Activated naive CD8-positive, alpha-beta T cell treated with anti-CD3 and anti-CD28 coated beads, Interleukin-2, amount 50 U/mL, for 24 hours (primary cell): Measurements from ENCODE around the gene POLG2.
A peak's percentile ranks its signal among the peaks of the same experiment; 100 is the strongest.

Source experiments
- ATAC-seq: fragments of 150-1000 bp; cut with Tn5 transposase; one replicate; pipeline ENCODE4 v1.10.0; 2021
- DNase-seq: peaks from one replicate; pipeline ENCODE4 v3.0.0; 2021
- H3K27ac Mint-ChIP-seq: one replicate; pipeline ENCODE4 v1.8.0; 2021; ENCODE audit warnings: mild to moderate bottlenecking, mixed read lengths
- H3K27me3 Mint-ChIP-seq: one replicate; pipeline ENCODE4 v1.8.0; 2021; ENCODE audit warnings: mixed read lengths
- H3K36me3 Mint-ChIP-seq: one replicate; pipeline ENCODE4 v1.8.0; 2021; ENCODE audit warnings: low read depth, mixed read lengths
- H3K4me1 Mint-ChIP-seq: one replicate; pipeline ENCODE4 v1.8.0; 2021; ENCODE audit warnings: mixed read lengths
- H3K4me3 Mint-ChIP-seq: one replicate; pipeline ENCODE4 v1.8.0; 2021; ENCODE audit warnings: mild to moderate bottlenecking, moderate library complexity, mixed read lengths
- H3K9me3 Mint-ChIP-seq: one replicate; pipeline ENCODE4 v1.8.0; 2021; ENCODE audit warnings: mixed read lengths

The POLG2 gene

GRCh38 chr17:64496786-64497564 is at the start of gene POLG2:
Gene POLG2 (minus strand): TSS chr17:64497054. CDS start chr17:64496968, 86 bp downstream.
- Mint-ChIP-seq H3K27me3 (peaks cover 2% of the 10 kb centered on the region), H3K4me3 (peak within 1 kb of the TSS; percentile 100), H3K4me1 (peaks cover 83% of the 10 kb centered on the region), H3K27ac (peak within 1 kb of the TSS; percentile 100), H3K36me3 (peaks cover 71% of the 10 kb centered on the region), H3K9me3 (no peaks in the 10 kb centered on the region)
- DNase-seq = peak; percentile 96
- peak; percentile 82 for ATAC-seq

- no peaks in the 10 kb centered on the region for H3K9me3 Mint-ChIP-seq
- no peak for ATAC-seq
- no peak overlapping the region for H3K27ac Mint-ChIP-seq
- no peaks in the 10 kb centered on the region for H3K27me3 Mint-ChIP-seq
- H3K4me1 Mint-ChIP-seq = no peaks in the 10 kb centered on the region
- H3K4me3 Mint-ChIP-seq = no peak overlapping the region
- no peak for DNase-seq
- H3K36me3 Mint-ChIP-seq = peaks cover 4% of the 10 kb centered on the region
Observed at GRCh38 chr17:64544742-64545141, 47.9 kb upstream of the POLG2 start.

GRCh38 chr17:64540118-64540776 is 43.4 kb upstream of the POLG2 start:
- H3K36me3 Mint-ChIP-seq = peaks cover 20% of the 10 kb centered on the region
- H3K4me1 Mint-ChIP-seq = peaks cover 2% of the 10 kb centered on the region
- no peak overlapping the region for H3K27ac Mint-ChIP-seq
- no peaks in the 10 kb centered on the region for H3K9me3 Mint-ChIP-seq
- no peak for DNase-seq
- no peak overlapping the region for H3K4me3 Mint-ChIP-seq
- H3K27me3 Mint-ChIP-seq = no peaks in the 10 kb centered on the region
- ATAC-seq = no peak

- H3K36me3 Mint-ChIP-seq = peaks cover 33% of the 10 kb centered on the region
- no peak for DNase-seq
- H3K9me3 Mint-ChIP-seq = no peaks in the 10 kb centered on the region
- H3K4me1 Mint-ChIP-seq = peaks cover 3% of the 10 kb centered on the region
- no peaks in the 10 kb centered on the region for H3K27me3 Mint-ChIP-seq
- no peak for ATAC-seq
- no peak overlapping the region for H3K4me3 Mint-ChIP-seq
- H3K27ac Mint-ChIP-seq = peak overlapping the region; percentile 15
Observed at GRCh38 chr17:64538508-64539130, 41.8 kb upstream of the POLG2 start.

- DNase-seq (no peak), ATAC-seq (no peak)
- peaks cover 38% of the 10 kb centered on the region for H3K36me3 Mint-ChIP-seq
- H3K27ac Mint-ChIP-seq = peak overlapping the region; percentile 0
- H3K4me3 Mint-ChIP-seq = no peak overlapping the region
- H3K9me3 Mint-ChIP-seq = no peaks in the 10 kb centered on the region
- no peaks in the 10 kb centered on the region for H3K27me3 Mint-ChIP-seq
- peaks cover 3% of the 10 kb centered on the region for H3K4me1 Mint-ChIP-seq
Observed at GRCh38 chr17:64537488-64537887, 40.6 kb upstream of the POLG2 start.

- no peaks in the 10 kb centered on the region for H3K27me3 Mint-ChIP-seq
- H3K36me3 Mint-ChIP-seq = peaks cover 42% of the 10 kb centered on the region
- DNase-seq (no peak), ATAC-seq (no peak)
- H3K9me3 Mint-ChIP-seq = no peaks in the 10 kb centered on the region
- peak overlapping the region; percentile 0 for H3K27ac Mint-ChIP-seq
- H3K4me3 Mint-ChIP-seq = no peak overlapping the region
- peaks cover 3% of the 10 kb centered on the region for H3K4me1 Mint-ChIP-seq
Observed at GRCh38 chr17:64536913-64537312, 40.1 kb upstream of the POLG2 start.

- Mint-ChIP-seq H3K4me3 (no peak overlapping the region), H3K27ac (no peak overlapping the region), H3K4me1 (peaks cover 3% of the 10 kb centered on the region), H3K9me3 (no peaks in the 10 kb centered on the region), H3K27me3 (no peaks in the 10 kb centered on the region), H3K36me3 (peaks cover 47% of the 10 kb centered on the region)
- DNase-seq = no peak
- ATAC-seq = no peak
Observed at GRCh38 chr17:64535357-64535756, 38.5 kb upstream of the POLG2 start.

- peak; percentile 27 for ATAC-seq
- Mint-ChIP-seq H3K27me3 (no peaks in the 10 kb centered on the region), H3K9me3 (no peaks in the 10 kb centered on the region), H3K36me3 (peaks cover 53% of the 10 kb centered on the region), H3K4me1 (peaks cover 3% of the 10 kb centered on the region), H3K27ac (peak overlapping the region; percentile 47), H3K4me3 (no peak overlapping the region)
- no peak for DNase-seq
Observed at GRCh38 chr17:64534187-64534586, 37.3 kb upstream of the POLG2 start.

GRCh38 chr17:64533784-64534183 is 36.9 kb upstream of the POLG2 start:
- Mint-ChIP-seq H3K4me3 (no peak overlapping the region), H3K27me3 (no peaks in the 10 kb centered on the region), H3K27ac (peak overlapping the region; percentile 47), H3K9me3 (no peaks in the 10 kb centered on the region), H3K36me3 (peaks cover 54% of the 10 kb centered on the region), H3K4me1 (peaks cover 3% of the 10 kb centered on the region)
- ATAC-seq (no peak), DNase-seq (no peak)

- H3K4me3 Mint-ChIP-seq = no peak overlapping the region
- H3K36me3 Mint-ChIP-seq = peaks cover 53% of the 10 kb centered on the region
- peaks cover 3% of the 10 kb centered on the region for H3K4me1 Mint-ChIP-seq
- ATAC-seq (no peak), DNase-seq (no peak)
- H3K27me3 Mint-ChIP-seq = no peaks in the 10 kb centered on the region
- no peaks in the 10 kb centered on the region for H3K9me3 Mint-ChIP-seq
- H3K27ac Mint-ChIP-seq = no peak overlapping the region
Observed at GRCh38 chr17:64532409-64532808, 35.6 kb upstream of the POLG2 start.

- no peak for ATAC-seq
- H3K4me3 Mint-ChIP-seq = no peak overlapping the region
- H3K9me3 Mint-ChIP-seq = no peaks in the 10 kb centered on the region
- peaks cover 51% of the 10 kb centered on the region for H3K36me3 Mint-ChIP-seq
- DNase-seq = no peak
- H3K27ac Mint-ChIP-seq = no peak overlapping the region
- H3K4me1 Mint-ChIP-seq = peaks cover 3% of the 10 kb centered on the region
- no peaks in the 10 kb centered on the region for H3K27me3 Mint-ChIP-seq
Observed at GRCh38 chr17:64531955-64532371, 35.1 kb upstream of the POLG2 start.

- Mint-ChIP-seq H3K9me3 (no peaks in the 10 kb centered on the region), H3K27me3 (no peaks in the 10 kb centered on the region), H3K27ac (no peak overlapping the region), H3K36me3 (peaks cover 53% of the 10 kb centered on the region), H3K4me1 (no peaks in the 10 kb centered on the region), H3K4me3 (no peak overlapping the region)
- DNase-seq = no peak
- ATAC-seq = no peak
Observed at GRCh38 chr17:64529221-64529620, 32.4 kb upstream of the POLG2 start.

GRCh38 chr17:64527914-64528313 is 31.1 kb upstream of the POLG2 start:
- no peaks in the 10 kb centered on the region for H3K27me3 Mint-ChIP-seq
- ATAC-seq = no peak
- H3K9me3 Mint-ChIP-seq = no peaks in the 10 kb centered on the region
- H3K27ac Mint-ChIP-seq = no peak overlapping the region
- H3K4me3 Mint-ChIP-seq = no peak overlapping the region
- H3K4me1 Mint-ChIP-seq = no peaks in the 10 kb centered on the region
- H3K36me3 Mint-ChIP-seq = peaks cover 50% of the 10 kb centered on the region
- no peak for DNase-seq

GRCh38 chr17:64520359-64520758 is 23.5 kb upstream of the POLG2 start:
- Mint-ChIP-seq H3K4me3 (no peak overlapping the region), H3K9me3 (no peaks in the 10 kb centered on the region), H3K4me1 (peaks cover 6% of the 10 kb centered on the region), H3K27ac (no peak overlapping the region), H3K36me3 (peaks cover 26% of the 10 kb centered on the region), H3K27me3 (no peaks in the 10 kb centered on the region)
- ATAC-seq = no peak
- no peak for DNase-seq

- Mint-ChIP-seq H3K36me3 (peaks cover 25% of the 10 kb centered on the region), H3K27ac (no peak overlapping the region)
- no peak for DNase-seq
Observed at GRCh38 chr17:64519601-64520000, 22.7 kb upstream of the POLG2 start.

More at GRCh38 chr17:64519601-64520000, 22.7 kb upstream of the POLG2 start:
- H3K27me3 Mint-ChIP-seq = no peaks in the 10 kb centered on the region
- H3K4me3 Mint-ChIP-seq = no peak overlapping the region
- no peaks in the 10 kb centered on the region for H3K9me3 Mint-ChIP-seq
- peaks cover 10% of the 10 kb centered on the region for H3K4me1 Mint-ChIP-seq
- no peak for ATAC-seq
